ENCODE measurements around the gene ST3GAL6.
"Not testable (repeated sequence)": the region's sequence is repeated elsewhere in the genome, so short reads cannot be mapped to it uniquely, and the experiment has no call there.

Gene ST3GAL6

GRCh38 chr3:98826126-98826525 is 63.0 kb downstream of the ST3GAL6 start:
- no peak overlapping the region for H3K27ac ChIP-seq
- TF ChIP-seq CTCF (conservative IDR thresholded peaks at IDR 0.05), result no peak

- H3K27ac ChIP-seq, result no peak overlapping the region
- TF ChIP-seq CTCF (conservative IDR thresholded peaks at IDR 0.05), result no peak
Observed at GRCh38 chr3:98827221-98827920, 64.2 kb downstream of the ST3GAL6 start.

GRCh38 chr3:98829246-98829832 is 66.2 kb downstream of the ST3GAL6 start:
- H3K27ac ChIP-seq, result no peak overlapping the region
- TF ChIP-seq CTCF (conservative IDR thresholded peaks at IDR 0.05), result no peak

- H3K27ac ChIP-seq, result not testable (repeated sequence)
Observed at GRCh38 chr3:98831060-98831459, 67.9 kb downstream of the ST3GAL6 start.

- no peak overlapping the region for H3K27ac ChIP-seq
- no peak for TF ChIP-seq CTCF (conservative IDR thresholded peaks at IDR 0.05)
Observed at GRCh38 chr3:98839846-98840245, 76.7 kb downstream of the ST3GAL6 start.

GRCh38 chr3:98843266-98843959 is 80.3 kb downstream of the ST3GAL6 start:
- no peak for TF ChIP-seq CTCF (conservative IDR thresholded peaks at IDR 0.05)
- no peak overlapping the region for H3K27ac ChIP-seq

Measured in VCaP (cell line).